HG02571 (cell line): ENCODE measurements around the gene KCNE1.
A peak's percentile ranks its signal among the peaks of the same experiment; 100 is the strongest.
"Not testable (repeated sequence)": the region's sequence is repeated elsewhere in the genome, so short reads cannot be mapped to it uniquely, and the experiment has no call there.

Experiments used
- ATAC-seq: cut with Tn5 transposase; IDR thresholded peaks from one replicate; pipeline ENCODE4 v1.9.1; 2021; ENCODE audit warnings: mild to moderate bottlenecking, moderate library complexity; ENCODE audit not compliant: unreplicated experiment

KCNE1 gene

DNA sequence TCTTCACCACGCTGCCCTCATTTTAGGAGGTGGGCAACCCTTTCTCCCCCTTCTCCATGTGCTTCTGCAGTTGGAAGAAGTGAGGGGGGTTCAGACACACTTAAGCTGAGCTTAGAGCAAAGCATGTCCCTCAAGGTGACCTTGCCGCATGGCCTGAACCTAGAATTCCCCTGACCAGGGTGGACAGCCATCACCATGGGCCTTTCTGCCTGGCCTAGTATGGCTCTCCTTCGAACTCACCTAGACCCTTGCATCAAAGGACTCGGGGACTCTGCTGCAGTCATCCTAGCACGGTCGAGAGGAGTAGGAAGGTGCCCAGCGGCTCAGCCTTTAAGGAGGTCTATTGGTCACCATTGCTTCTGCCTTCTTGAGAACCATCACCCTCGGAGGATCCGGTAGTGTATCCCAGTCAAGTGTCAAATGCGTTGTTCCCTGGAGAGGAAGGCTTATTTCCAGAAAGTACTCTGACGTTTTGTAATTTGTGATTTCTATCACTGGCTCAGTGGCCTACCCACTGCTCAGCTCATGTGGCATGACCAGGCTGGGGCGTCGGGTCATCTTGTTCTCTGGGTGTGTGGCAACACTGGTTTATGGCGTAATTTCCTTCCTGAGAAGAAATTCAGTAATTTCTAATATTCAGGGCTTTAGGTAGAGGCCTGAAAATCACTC is at the start of gene KCNE1:
KCNE1 (minus strand) TSS at position 424 of the 669 bp plus-strand sequence. CDS start 62,576 bp downstream, outside the sequence.
- no peak for ATAC-seq

DNA sequence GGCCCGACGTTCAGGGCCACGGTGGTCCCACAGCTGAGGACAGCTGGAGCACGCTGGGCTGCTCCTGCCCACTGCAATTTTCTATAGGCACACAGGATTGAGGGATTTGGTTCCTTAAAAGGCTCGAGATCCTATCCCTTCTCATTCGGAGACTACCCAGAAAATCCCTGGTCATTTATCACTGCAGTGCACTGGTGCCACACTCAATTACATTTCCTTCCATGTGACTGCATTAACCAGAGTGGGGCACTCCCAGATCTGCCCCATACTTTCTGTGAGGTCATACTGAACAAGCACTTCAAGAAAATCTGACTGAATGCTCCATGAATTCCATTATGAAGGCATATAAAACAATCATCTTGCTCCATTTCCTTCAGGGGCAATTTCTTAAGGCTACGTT is 49.8 kb upstream of the KCNE1 start:
- no peak for ATAC-seq

DNA sequence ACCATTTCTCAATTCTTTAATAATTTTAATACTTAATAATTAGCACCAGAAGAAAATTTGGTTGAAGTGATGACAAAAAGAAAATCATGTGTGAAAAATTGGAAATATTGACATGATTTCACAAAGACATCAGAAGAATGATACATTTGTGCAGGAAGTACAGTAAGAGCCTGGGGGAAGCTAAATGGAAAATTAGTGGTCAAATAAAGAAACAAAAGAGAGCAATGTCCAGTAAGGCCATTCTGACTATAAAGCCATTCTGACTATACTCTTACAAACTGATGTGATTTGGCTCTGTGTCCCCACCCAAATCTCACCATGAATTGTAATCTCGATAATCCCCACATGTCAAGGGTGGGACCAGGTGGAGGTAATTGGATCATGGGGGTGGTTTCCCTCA is 48.6 kb upstream of the KCNE1 start:
- no peak for ATAC-seq

DNA sequence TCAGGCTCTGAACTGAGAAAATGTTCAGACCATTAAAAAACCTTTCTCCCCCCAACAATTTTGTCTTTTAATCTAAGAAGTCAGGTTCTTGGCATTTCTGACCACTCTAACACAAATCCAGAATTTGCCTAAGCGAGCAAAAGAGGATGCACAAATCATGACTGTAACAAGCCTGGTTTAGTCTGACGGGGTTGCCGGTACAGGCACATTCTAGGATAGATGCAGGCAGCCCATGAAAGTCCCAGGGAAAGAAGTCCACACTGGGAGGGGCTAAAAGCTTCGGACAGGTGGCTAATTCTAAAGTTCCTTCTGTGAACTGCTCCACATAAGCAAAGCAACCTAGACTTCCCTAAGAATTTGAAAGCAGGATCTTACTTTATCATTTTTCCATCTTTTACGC is 48.0 kb upstream of the KCNE1 start:
- ATAC-seq: no peak

DNA sequence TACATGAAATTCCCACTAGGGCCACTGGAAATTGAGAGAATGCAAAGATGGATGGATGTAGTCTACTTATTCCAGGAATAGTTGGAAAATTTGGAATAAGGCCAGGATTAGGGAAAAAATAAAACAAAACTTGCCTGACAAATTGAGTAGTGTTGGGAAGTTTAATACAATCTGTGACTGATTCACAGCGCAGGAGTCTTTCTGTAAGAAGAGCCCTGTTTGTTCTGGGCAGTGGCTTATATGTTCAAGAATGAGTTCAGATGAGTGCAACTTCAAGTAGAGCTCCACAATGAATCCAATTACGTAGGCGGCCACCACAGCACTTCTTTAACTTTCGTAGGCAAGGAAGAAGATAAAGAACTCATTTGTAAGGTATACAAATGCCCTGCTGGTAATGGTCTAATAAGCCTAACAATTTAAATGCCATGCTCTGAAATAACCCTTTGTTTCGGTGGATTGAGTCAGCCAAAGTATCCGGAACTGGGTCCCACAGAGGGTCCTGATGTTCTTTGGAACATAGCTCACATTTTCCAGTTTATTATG is 47.1 kb upstream of the KCNE1 start:
- ATAC-seq: no peak

DNA sequence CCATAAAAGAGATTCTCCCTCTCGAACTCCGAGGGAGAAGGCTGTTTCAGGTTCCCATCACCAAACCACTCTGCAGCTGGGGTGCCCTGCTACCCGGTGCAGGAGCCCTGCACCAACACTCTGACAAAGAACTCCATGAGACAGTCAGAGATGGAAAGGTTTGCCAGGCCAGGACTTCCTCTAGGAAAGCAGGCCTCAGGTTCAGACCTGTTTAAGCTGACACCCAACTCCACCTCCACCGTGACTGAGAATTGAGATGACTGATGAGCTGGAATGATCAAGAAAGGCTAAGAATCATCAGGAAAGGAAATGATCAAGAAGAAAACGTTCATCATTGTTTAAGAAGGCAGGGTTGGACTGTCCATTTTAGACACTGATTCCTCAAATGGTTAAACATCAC is 46.2 kb upstream of the KCNE1 start:
- ATAC-seq: no peak

DNA sequence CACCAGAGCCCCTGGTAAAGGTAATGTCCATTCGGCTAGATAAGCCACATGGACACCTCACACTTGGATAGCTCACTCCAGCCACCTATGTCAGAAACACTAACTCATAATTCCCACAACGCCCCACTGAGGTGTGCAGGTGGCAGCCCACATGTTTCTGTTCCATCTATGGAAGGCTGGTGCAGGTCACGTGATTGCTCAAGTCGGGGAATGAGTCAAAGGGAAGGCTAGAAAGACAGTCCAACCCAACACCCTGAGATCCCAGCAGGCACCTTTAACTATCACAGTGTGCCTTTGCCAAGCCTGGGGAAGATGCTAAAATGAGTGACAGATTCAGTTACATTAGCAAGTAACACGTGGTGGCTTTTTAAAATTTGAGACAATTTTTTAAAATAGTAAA is 45.3 kb upstream of the KCNE1 start:
- no peak for ATAC-seq

DNA sequence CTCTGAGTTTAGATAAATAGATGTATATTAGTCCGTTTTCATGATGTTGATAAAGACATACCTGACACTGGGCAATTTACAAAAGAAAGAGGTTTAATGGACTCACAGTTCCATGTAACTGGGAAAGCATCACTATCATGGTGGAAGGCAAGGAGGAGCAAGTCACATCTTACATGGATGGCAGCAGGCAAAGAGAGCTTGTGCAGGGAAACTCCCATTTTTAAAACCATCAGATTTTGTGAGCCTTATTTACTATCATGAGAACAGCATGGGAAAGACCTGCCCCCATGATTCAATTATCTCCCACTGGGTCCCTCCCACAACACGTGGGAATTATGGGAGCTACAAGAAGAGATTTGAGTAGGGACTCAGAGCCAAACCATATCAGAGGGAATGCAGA is 42.7 kb upstream of the KCNE1 start:
- ATAC-seq: not testable (repeated sequence)

DNA sequence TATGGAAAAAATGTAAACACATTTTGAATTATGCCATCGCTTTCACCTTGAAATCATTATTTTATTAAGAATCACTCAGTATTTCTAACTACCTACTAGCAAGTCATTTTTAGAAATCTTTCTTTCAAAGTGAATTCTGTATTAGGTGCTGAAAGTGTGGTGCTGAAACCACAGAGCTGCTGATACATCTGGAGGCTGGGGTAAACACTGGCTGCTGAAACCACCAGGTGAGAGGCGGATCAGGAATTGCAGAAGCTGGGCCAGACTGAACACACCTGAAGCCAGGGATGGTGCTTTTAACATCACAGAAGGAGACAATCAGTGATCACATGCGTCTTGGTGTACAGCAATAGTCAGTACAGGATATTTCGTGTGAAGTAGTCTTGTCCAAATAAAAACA is 42.2 kb upstream of the KCNE1 start:
- no peak for ATAC-seq

DNA sequence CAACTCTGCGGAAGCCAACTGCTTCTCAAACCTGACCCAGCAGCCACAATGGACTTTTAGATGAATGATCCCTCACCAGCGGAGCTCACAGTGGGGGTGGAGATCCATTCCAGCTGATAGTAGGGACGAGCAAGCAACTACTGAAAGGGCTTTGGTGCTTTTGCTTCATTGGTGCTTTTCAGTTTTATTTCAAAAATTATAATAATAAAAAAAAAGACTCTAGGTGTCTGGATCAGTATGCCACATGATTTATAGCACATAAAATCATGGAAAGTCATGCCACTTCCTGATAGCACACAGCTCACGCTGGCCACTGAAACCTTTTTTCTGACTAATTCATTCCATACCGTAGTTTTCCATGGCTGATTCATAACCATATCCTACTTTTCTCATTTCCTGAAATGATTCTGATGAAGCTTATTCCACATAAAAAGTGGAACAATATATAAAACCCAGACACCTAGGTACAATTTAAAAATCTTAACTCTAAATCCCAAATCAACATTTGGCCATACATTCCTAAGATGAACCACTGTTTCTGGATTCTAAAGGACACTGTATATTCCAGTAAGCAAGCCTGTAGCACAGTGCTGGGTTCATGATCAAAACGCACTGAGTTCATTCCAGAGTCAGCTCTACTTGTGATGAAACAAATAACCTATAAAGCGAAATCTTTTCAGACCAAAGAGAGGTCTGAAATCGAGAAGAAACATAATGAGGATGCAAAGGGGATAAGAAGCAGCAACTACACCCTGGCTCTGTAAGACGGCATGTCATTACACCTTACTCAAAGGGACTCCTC is 41.3 kb upstream of the KCNE1 start:
- ATAC-seq: no peak

DNA sequence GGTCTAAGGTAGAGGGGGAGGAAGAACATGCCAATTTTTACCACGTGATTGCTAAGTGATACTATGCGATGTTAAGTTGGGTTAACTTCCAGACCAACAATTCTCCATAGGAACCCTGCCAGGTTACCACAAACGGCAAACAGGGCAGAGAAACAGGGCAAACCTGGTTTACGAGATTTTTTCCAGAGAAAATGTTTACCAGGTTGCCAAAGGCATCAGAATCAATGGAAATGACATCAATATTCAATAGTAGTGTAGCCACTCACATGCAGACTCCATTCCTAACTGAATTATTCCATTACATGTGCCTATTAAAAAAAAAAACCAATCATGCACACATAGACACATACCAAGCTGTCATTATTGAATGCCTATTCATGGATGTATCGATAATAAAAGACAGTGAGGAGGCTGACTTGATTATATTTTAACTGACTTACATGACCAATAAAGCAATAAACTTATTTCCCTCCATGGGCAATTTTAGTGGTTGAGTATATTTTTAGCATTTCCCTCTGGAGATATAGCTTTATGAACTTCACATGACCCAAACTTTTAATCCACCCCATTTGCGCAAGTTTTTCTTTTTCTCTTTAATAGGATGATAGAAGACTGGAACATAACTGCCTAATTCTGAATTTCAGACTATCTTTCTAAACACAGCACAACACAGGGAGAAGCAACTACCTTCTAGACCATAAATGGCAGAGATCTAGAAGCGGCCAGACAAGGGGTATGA is 40.5 kb upstream of the KCNE1 start:
- ATAC-seq: no peak

DNA sequence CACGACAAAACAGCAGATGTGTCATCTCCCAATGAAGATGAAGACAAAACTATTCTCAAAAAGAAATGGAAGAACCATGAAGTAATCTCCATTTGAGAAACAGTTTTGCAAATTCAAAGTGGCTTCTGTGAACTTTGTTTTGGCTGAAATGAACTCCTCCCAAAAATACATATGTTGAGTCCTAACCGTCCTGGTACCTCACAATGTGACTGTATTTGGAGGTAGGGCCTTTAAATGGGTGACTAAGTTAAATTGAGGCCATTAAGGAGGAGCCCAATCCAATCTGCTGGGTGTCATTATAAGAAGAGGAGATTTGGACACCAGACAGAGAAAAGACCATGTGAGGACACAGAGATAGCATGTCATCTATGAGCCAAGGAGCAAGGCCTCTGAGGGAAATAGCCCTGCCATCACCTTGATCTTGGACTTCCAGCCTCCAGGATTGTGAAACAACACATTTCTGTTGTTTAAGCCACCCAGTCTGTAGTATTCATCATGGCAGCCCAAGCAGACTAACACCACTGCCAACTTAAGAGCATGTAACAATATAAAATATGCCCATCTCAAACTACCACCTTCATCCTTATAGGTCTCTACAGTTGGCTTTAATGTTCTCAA is 38.3 kb upstream of the KCNE1 start:
- ATAC-seq: no peak

DNA sequence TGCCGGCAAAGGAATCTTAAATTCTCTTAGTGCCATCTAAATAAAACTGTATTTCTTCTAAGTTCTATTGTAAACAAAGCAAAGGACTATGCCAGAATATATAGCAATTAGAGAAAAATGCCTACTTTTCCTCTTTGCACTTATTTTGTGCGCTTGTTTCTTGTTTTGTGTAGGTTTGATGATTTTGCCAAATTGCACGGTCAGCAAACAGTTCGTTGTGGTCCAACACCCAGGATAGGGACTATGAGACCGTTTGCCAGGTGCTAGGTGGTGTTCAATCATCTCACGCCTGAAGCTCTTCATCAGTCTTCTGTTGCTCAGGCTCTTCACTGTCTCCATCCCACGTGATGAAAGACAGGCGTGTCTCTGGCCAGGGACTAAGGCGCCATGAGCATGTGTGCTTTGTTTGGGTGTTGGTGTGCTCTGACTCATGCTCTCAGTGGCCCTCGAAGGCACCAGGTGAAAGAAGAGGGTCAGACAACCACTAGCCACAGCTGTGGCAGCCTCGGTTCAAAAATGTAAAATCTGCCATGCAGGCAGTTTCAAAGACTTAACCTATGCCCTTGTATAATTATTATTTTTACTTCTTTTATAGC is 36.9 kb upstream of the KCNE1 start:
- no peak for ATAC-seq

DNA sequence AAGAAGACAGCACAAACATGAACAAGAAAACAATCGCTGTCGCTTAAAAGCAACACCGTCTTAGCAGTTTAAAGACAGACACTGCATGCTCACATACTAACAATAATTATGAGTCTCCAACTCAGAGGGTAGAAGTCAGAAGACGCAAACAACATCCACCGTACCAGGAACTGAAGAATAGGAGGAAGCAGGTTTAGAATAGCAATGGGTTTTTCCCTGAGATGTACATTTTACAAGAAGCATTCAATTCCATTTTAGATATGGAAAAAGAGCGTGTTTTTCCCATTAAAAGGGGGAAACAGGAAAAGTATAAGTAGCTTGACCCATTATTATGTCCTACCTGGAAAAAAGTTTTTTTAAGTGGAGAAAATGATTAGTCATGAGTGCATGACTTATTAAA is 34.5 kb upstream of the KCNE1 start:
- no peak for ATAC-seq

DNA sequence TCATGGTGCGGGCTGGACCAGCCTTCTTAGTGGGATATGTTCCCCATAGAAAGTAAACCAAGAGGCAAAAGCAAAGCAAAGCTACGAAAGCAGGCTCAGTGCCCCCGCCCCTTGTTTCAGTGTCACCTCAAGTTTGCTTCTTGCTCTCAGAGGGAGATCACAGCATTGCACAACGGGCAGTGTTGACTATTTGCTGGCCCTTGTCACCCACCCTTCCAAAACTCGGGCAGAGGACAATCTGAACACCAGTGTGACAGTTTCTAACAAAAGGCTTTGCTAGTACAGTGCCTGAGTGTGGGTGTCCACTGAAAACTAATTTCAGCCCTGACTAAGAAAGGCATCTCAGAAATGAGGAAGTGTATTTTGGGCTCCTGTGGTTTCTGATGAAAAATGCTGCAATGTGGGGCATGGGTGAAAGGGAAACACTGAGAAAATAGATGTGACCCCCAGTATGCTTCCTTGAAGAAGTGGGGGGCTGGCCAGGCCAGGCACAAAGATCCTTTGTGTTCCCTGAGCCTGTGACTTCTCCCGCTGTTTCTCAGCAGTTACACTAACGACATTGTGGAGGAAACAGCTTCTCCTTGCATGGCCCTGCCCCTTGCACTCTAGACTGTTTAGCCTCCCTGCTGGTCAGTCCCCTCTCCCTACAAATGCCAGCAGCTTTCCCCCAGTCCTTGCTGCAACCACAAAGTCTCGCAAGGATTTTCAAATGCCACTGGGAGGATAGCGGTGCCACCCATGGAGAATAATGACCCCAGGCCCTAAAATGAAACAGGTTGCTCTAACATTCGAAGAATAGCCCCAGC is 33.3 kb upstream of the KCNE1 start:
- ATAC-seq: peak; percentile 78

DNA sequence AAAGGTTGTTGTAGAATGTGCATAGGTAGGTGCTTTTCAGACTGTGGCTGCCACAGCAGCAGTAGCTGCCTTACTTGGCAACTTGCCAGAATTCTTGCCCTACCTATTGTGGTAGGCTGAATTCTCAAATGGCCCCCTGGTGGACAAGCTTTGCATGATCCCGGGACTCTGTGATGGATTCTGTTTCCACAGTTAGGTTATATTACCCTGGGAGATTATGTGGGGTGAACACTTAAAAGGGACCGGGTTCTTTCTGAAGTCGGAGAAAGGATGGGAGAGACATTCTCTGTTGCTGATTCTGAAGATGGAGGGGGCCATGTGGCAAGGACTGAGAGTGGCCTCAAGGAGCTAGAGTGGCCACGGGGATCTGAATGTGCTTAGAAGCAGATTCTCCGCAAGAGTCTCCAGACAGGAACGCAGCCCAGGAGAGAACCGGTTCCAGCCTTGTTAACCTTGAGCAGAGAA is 32.1 kb upstream of the KCNE1 start:
- no peak for ATAC-seq

DNA sequence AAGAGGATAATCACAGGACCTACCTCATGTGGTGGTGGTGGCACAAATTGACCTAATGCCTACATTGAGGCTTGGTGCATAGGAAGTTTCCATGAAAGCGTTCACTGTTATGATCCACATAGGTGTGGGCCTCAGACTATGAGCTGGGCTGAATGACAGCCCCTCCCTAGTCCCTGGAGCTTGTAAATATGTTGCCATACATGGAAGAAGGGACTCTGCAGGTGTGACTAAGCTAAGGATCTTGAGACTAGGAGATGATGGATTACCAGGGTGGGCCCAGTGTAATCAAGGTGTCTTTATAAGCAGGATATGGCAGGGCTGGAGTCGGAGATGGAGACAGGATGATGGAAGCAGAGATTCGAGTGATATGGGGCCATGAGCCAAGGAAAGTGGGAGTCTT is 31.0 kb upstream of the KCNE1 start:
- ATAC-seq: no peak

DNA sequence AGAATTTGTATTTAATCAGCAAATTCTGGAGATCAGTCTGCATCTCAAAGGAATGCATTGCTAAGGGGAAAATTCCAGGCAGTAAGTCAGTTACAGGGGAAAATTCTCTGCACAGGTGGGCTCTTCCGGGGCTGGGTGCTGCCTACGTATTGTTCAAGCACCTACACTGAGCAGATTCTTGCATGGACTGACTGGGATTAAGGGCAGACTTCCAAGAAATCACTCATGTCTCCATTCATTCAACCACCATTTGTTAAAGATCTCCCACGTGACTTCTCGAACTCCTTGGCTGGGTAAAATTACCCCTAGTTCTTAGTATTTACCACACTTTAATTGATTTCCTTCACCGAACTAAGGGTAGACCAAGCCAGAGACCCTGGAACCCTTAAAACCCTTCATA is 28.2 kb upstream of the KCNE1 start:
- ATAC-seq: no peak

DNA sequence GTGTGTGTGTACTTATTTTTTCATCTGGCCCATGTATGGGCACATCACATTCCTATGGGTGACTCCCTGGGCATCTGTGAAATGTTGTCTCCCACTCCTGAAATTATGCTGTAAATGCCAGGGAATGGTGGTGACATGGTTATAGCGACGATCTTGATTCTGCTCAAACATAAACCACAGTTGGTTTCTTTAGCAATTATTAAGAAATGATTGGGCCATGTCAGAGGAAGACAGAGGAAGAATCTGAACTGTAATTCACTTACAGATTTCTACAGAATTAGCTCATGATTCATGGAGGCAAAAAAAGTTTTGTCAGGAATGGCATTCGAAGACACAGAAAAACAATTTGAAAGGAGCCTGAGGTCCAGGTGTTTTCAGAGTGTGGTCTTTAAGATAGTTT is 25.8 kb upstream of the KCNE1 start:
- no peak for ATAC-seq

DNA sequence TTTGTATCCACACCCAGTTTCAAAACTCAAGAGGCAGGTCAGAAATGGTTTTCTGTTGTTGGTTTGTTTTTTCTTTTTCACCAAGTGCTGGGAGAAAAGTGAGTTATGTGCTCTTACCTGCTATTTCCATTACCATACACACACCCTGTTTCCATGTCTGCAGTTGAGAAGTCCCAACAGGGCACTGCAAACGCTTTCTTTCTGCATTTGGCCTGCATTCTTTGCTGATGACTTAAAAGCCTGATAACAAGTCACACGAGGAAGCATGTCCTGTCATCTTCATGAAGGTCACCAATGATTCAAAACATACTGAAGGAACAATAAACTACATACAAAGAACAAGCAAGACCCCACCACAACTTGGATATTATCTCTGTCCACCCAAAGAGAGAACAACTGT is 24.8 kb upstream of the KCNE1 start:
- ATAC-seq: no peak
